ENCODE measurements around the gene SYNJ2.

SYNJ2 gene

GRCh38 chr6:158015188-158015506 lies 33.5 kb downstream of the SYNJ2 start:
- DNase-seq, result no peak

GRCh38 chr6:158016571-158017383 lies 35.1 kb downstream of the SYNJ2 start:
- DNase-seq, result no peak

GRCh38 chr6:158017621-158018040 lies 36.0 kb downstream of the SYNJ2 start:
- DNase-seq, result no peak

GRCh38 chr6:158018041-158018771 lies 36.5 kb downstream of the SYNJ2 start:
- no peak for DNase-seq

- no peak for DNase-seq
Measured at GRCh38 chr6:158018851-158019361, 37.2 kb downstream of the SYNJ2 start.

- DNase-seq, result no peak
Measured at GRCh38 chr6:158019416-158019815, 37.8 kb downstream of the SYNJ2 start.

- DNase-seq, result no peak
Measured at GRCh38 chr6:158020272-158020711, 38.6 kb downstream of the SYNJ2 start.

- no peak for DNase-seq
Measured at GRCh38 chr6:158020811-158021210, 39.1 kb downstream of the SYNJ2 start.

GRCh38 chr6:158021376-158021775 lies 39.7 kb downstream of the SYNJ2 start:
- DNase-seq, result no peak

- DNase-seq, result no peak
Measured at GRCh38 chr6:158021814-158022748, 40.4 kb downstream of the SYNJ2 start.

GRCh38 chr6:158022749-158023596 lies 41.3 kb downstream of the SYNJ2 start:
- DNase-seq, result no peak

- no peak for DNase-seq
Measured at GRCh38 chr6:158023597-158023939, 41.9 kb downstream of the SYNJ2 start.

- no peak for DNase-seq
Measured at GRCh38 chr6:158024566-158025297, 43.1 kb downstream of the SYNJ2 start.

GRCh38 chr6:158026054-158026900 lies 44.6 kb downstream of the SYNJ2 start:
- DNase-seq, result peak; percentile 77

GRCh38 chr6:158026901-158027589 lies 45.4 kb downstream of the SYNJ2 start:
- no peak for DNase-seq

- DNase-seq, result no peak
Measured at GRCh38 chr6:158027590-158028285, 46.1 kb downstream of the SYNJ2 start.

GRCh38 chr6:158028421-158028820 lies 46.8 kb downstream of the SYNJ2 start:
- no peak for DNase-seq

GRCh38 chr6:158028876-158029275 lies 47.2 kb downstream of the SYNJ2 start:
- DNase-seq, result no peak

- peak; percentile 26 for DNase-seq
Measured at GRCh38 chr6:158029668-158030230, 48.1 kb downstream of the SYNJ2 start.
